Activated B cell treated with CpG ODN at 0.5 μM for 24 hours (primary cell): ENCODE data around the gene ZNF536. TPM values are rescaled to one million over a fixed set of nuclear protein-coding genes. Genes with fewer than 3 reads are reported as not detected.

Experiments used
- ATAC-seq: fragments of 200-7000 bp; cut with Tn5 transposase; one replicate; pipeline ENCODE4 v1.10.0; 2021; ENCODE audit warnings: low read depth, mild to moderate bottlenecking, moderate library complexity
- CTCF ChIA-PET: fragments of 350-600 bp; sonication (Branson Sonifier 250); formaldehyde crosslinking; loops from one replicate; lab custom pipeline; 2021; ENCODE audit warnings: antibody characterized with exemption; lab: Charles Lee
- POLR2A ChIA-PET: fragments of 350-600 bp; sonication (Branson Sonifier 250); formaldehyde crosslinking; loops from one replicate; lab custom pipeline; 2021; ENCODE audit warnings: antibody characterized with exemption; lab: Charles Lee
- DNase-seq: peaks from one replicate; pipeline ENCODE4 v3.0.0; 2022
- H3K27ac Mint-ChIP-seq: one replicate; pipeline ENCODE4 v1.8.0; 2020; ENCODE audit warnings: mixed read lengths
- H3K27me3 Mint-ChIP-seq: one replicate; pipeline ENCODE4 v1.8.0; 2021; ENCODE audit warnings: mixed read lengths
- H3K36me3 Mint-ChIP-seq: one replicate; pipeline ENCODE4 v1.8.0; 2021; ENCODE audit warnings: low read depth, mixed read lengths
- H3K4me1 Mint-ChIP-seq: one replicate; pipeline ENCODE4 v1.8.0; 2021; ENCODE audit warnings: mixed read lengths
- H3K4me3 Mint-ChIP-seq: one replicate; pipeline ENCODE4 v1.8.0; 2020; ENCODE audit warnings: mild to moderate bottlenecking, mixed read lengths
- H3K9me3 Mint-ChIP-seq: one replicate; pipeline ENCODE4 v1.8.0; 2020; ENCODE audit warnings: mixed read lengths
- CTCF ChIP-seq: fragments of 200-600 bp; IDR thresholded peaks from one replicate; pipeline ENCODE4 v1.8.0; 2022; ENCODE audit warnings: antibody characterized with exemption, mild to moderate bottlenecking
- intact Hi-C: fragments of 100-400 bp; cut with micrococcal nuclease; formaldehyde crosslinking; loops from one replicate; pipeline ENCODE4 v1.15.1; 2024
- total RNA-seq: library from RNA; stranded (reverse); gene quantifications from 2 replicates; pipeline ENCODE4 v1.2.3, GENCODE V29; 2022

Gene ZNF536
- total RNA-seq, 1 donor from 2014 or later = not detected

- no peak for TF ChIP-seq CTCF
- no peak for ATAC-seq
- H3K9me3 Mint-ChIP-seq = no peaks in the 10 kb centered on the region
- no peak for DNase-seq
- H3K36me3 Mint-ChIP-seq = no peaks in the 10 kb centered on the region
- H3K4me3 Mint-ChIP-seq = no peak overlapping the region
- CTCF ChIA-PET = no interaction called here
- H3K4me1 Mint-ChIP-seq = no peaks in the 10 kb centered on the region
- POLR2A ChIA-PET = no interaction called here
- H3K27me3 Mint-ChIP-seq = no peaks in the 10 kb centered on the region
- intact Hi-C loops = no loop called here
- H3K27ac Mint-ChIP-seq = no peak overlapping the region
These were observed 140.2 kb downstream of the ZNF536 start for GRCh38 chr19:30512176-30513081.

GRCh38 chr19:30513082-30513411 is 140.9 kb downstream of the ZNF536 start:
- H3K36me3 Mint-ChIP-seq = no peaks in the 10 kb centered on the region
- DNase-seq (no peak), ATAC-seq (no peak)
- no peak overlapping the region for H3K27ac Mint-ChIP-seq
- intact Hi-C loops = no loop called here
- ChIA-PET CTCF (no interaction called here), POLR2A (no interaction called here)
- no peaks in the 10 kb centered on the region for H3K27me3 Mint-ChIP-seq
- no peak for TF ChIP-seq CTCF
- H3K4me3 Mint-ChIP-seq = no peak overlapping the region
- no peaks in the 10 kb centered on the region for H3K9me3 Mint-ChIP-seq
- no peaks in the 10 kb centered on the region for H3K4me1 Mint-ChIP-seq

- H3K9me3 Mint-ChIP-seq = peaks cover 2% of the 10 kb centered on the region
- no peak overlapping the region for H3K4me3 Mint-ChIP-seq
- intact Hi-C loops = no loop called here
- ATAC-seq = no peak
- ChIA-PET POLR2A (no interaction called here), CTCF (no interaction called here)
- H3K27ac Mint-ChIP-seq = no peak overlapping the region
- no peaks in the 10 kb centered on the region for H3K36me3 Mint-ChIP-seq
- no peaks in the 10 kb centered on the region for H3K4me1 Mint-ChIP-seq
- DNase-seq = no peak
- peaks cover 1% of the 10 kb centered on the region for H3K27me3 Mint-ChIP-seq
- TF ChIP-seq CTCF = no peak
These were observed 143.9 kb downstream of the ZNF536 start for GRCh38 chr19:30516111-30516510.

- ChIA-PET CTCF (no interaction called here), POLR2A (no interaction called here)
- intact Hi-C loops = no loop called here
- H3K9me3 Mint-ChIP-seq = peaks cover 2% of the 10 kb centered on the region
- ATAC-seq (no peak), DNase-seq (no peak)
- no peaks in the 10 kb centered on the region for H3K4me1 Mint-ChIP-seq
- H3K4me3 Mint-ChIP-seq = no peak overlapping the region
- H3K27ac Mint-ChIP-seq = no peak overlapping the region
- H3K27me3 Mint-ChIP-seq = peaks cover 1% of the 10 kb centered on the region
- H3K36me3 Mint-ChIP-seq = no peaks in the 10 kb centered on the region
- TF ChIP-seq CTCF = no peak
These were observed 144.3 kb downstream of the ZNF536 start for GRCh38 chr19:30516531-30516930.

- CTCF ChIA-PET = no interaction called here
- Mint-ChIP-seq H3K27me3 (peaks cover 1% of the 10 kb centered on the region), H3K36me3 (no peaks in the 10 kb centered on the region), H3K4me1 (no peaks in the 10 kb centered on the region), H3K9me3 (peaks cover 2% of the 10 kb centered on the region), H3K27ac (no peak overlapping the region), H3K4me3 (no peak overlapping the region)
- POLR2A ChIA-PET = no interaction called here
- no peak for TF ChIP-seq CTCF
- DNase-seq = no peak
- intact Hi-C loops = no loop called here
- ATAC-seq = no peak
These were observed 146.9 kb downstream of the ZNF536 start for GRCh38 chr19:30518965-30519606.
